GM21381 (cell line): ENCODE results near the gene RABAC1.
A peak's percentile ranks its signal among the peaks of the same experiment; 100 is the strongest.

Experiments used
- ATAC-seq: cut with Tn5 transposase; IDR thresholded peaks from one replicate; pipeline ENCODE4 v1.9.1; 2021; ENCODE audit warnings: mild to moderate bottlenecking, moderate library complexity; ENCODE audit not compliant: unreplicated experiment

Gene RABAC1

GRCh38 chr19:41990615-41991014 lies 31.5 kb upstream of the RABAC1 start:
- ATAC-seq: no peak

GRCh38 chr19:41990028-41990427 lies 30.9 kb upstream of the RABAC1 start:
- no peak for ATAC-seq

- ATAC-seq: no peak
Measured at GRCh38 chr19:41988947-41989346, 29.8 kb upstream of the RABAC1 start.

- ATAC-seq: no peak
Measured at GRCh38 chr19:41987141-41987860, 28.2 kb upstream of the RABAC1 start.

- no peak for ATAC-seq
Measured at GRCh38 chr19:41984961-41985360, 25.8 kb upstream of the RABAC1 start.

- ATAC-seq: no peak
Measured at GRCh38 chr19:41981724-41982123, 22.6 kb upstream of the RABAC1 start.

GRCh38 chr19:41978470-41978869 lies 19.3 kb upstream of the RABAC1 start:
- no peak for ATAC-seq

GRCh38 chr19:41977916-41978315 lies 18.8 kb upstream of the RABAC1 start:
- no peak for ATAC-seq

- no peak for ATAC-seq
Measured at GRCh38 chr19:41974652-41975051, 15.5 kb upstream of the RABAC1 start.

- ATAC-seq: no peak
Measured at GRCh38 chr19:41971363-41971762, 12.2 kb upstream of the RABAC1 start.

GRCh38 chr19:41969772-41970458 lies 10.8 kb upstream of the RABAC1 start:
- no peak for ATAC-seq

- no peak for ATAC-seq
Measured at GRCh38 chr19:41968751-41969595, 9.9 kb upstream of the RABAC1 start.

- ATAC-seq: no peak
Measured at GRCh38 chr19:41967054-41967783, 8.1 kb upstream of the RABAC1 start.

- ATAC-seq: no peak
Measured at GRCh38 chr19:41965106-41965505, 6.0 kb upstream of the RABAC1 start.

GRCh38 chr19:41960973-41961372 lies 1.9 kb upstream of the RABAC1 start:
- ATAC-seq: no peak

GRCh38 chr19:41958367-41959055 lies 610 bp downstream of the RABAC1 start:
- ATAC-seq: peak; percentile 51

GRCh38 chr19:41957838-41958366 lies 1.2 kb downstream of the RABAC1 start:
- no peak for ATAC-seq

- ATAC-seq: no peak
Measured at GRCh38 chr19:41957161-41957837, 1.8 kb downstream of the RABAC1 start.

- no peak for ATAC-seq
Measured at GRCh38 chr19:41956621-41957020, 2.5 kb downstream of the RABAC1 start.

- ATAC-seq: no peak
Measured at GRCh38 chr19:41955521-41955920, 3.6 kb downstream of the RABAC1 start.
